GM12878 (cell line): Measurements from ENCODE around the gene ACAP1. TPM values are rescaled to one million over a fixed set of nuclear protein-coding genes. Genes with fewer than 3 reads are reported as not detected.

Experiments
- BACH1 ChIP-seq: fragments of 450-650 bp; IDR thresholded peaks from 2 replicates; pipeline ENCODE4 v1.6.1; 2017; ENCODE audit warnings: mild to moderate bottlenecking, borderline replicate concordance
- BCL11A ChIP-seq: IDR thresholded peaks from 2 replicates; pipeline ENCODE4 v1.6.1; 2011; ENCODE audit warnings: low read depth, low read length
- CHD1 ChIP-seq: IDR thresholded peaks from 2 replicates; pipeline ENCODE4 v1.6.1; 2012; ENCODE audit warnings: low read depth, low read length, improper control_type of control experiment
- CHD2 ChIP-seq: IDR thresholded peaks from 2 replicates; pipeline ENCODE4 v1.6.1; 2011; ENCODE audit warnings: low read depth, low read length, improper control_type of control experiment, borderline replicate concordance
- CHD4 ChIP-seq: fragments of 200-600 bp; sonication (generic); IDR thresholded peaks from 2 replicates; pipeline ENCODE4 v1.6.1; 2016; ENCODE audit warnings: mild to moderate bottlenecking
- CREB1 ChIP-seq: IDR thresholded peaks from 2 replicates; pipeline ENCODE4 v1.6.1; 2012; ENCODE audit warnings: low read depth, mild to moderate bottlenecking, inconsistent platforms
- CREM ChIP-seq: IDR thresholded peaks from 2 replicates; pipeline ENCODE4 v1.6.1; 2014; ENCODE audit warnings: antibody characterized with exemption, low read depth
- ESRRA ChIP-seq: IDR thresholded peaks from 2 replicates; pipeline ENCODE4 v1.6.1; 2012; ENCODE audit warnings: mild to moderate bottlenecking, low read length, improper control_type of control experiment
- FOS ChIP-seq: IDR thresholded peaks from 3 replicates; pipeline ENCODE4 v1.6.1; 2011; ENCODE audit warnings: borderline replicate concordance; ENCODE audit not compliant: insufficient read length; ENCODE audit errors: extremely low read depth
- IRF5 ChIP-seq: fragments of 450-650 bp; IDR thresholded peaks from 2 replicates; pipeline ENCODE4 v1.6.1; 2017; ENCODE audit warnings: borderline replicate concordance
- MTA3 ChIP-seq: IDR thresholded peaks from 2 replicates; pipeline ENCODE4 v1.6.1; 2012; ENCODE audit warnings: low read length, inconsistent platforms, borderline replicate concordance
- NFYB ChIP-seq: IDR thresholded peaks from 2 replicates; pipeline ENCODE4 v1.6.1; 2011; ENCODE audit warnings: low read depth, mild to moderate bottlenecking, low read length, improper control_type of control experiment, moderate library complexity; ENCODE audit not compliant: insufficient read depth
- POU2F2 ChIP-seq: IDR thresholded peaks from 3 replicates; pipeline ENCODE4 v1.6.1; 2011; ENCODE audit warnings: low read depth, mild to moderate bottlenecking, low read length, borderline replicate concordance
- RCOR1 ChIP-seq: conservative IDR thresholded peaks from 2 replicates; pipeline ENCODE4 v1.6.1; 2012; ENCODE audit warnings: low read depth, low read length, improper control_type of control experiment
- RELA ChIP-seq: fragments of 450-650 bp; IDR thresholded peaks from 2 replicates; pipeline ENCODE4 v1.8.0; 2014; ENCODE audit warnings: borderline replicate concordance; ENCODE audit not compliant: partially characterized antibody
- SMC3 ChIP-seq: IDR thresholded peaks from 2 replicates; pipeline ENCODE4 v1.6.1; 2011; ENCODE audit warnings: low read length, improper control_type of control experiment, borderline replicate concordance
- SRF ChIP-seq, 2 experiments: IDR thresholded peaks; 2 replicates each; pipeline ENCODE4 v1.6.1; 2011; ENCODE audit warnings: low read depth in 2 of 2, low read length in 2 of 2, mild to moderate bottlenecking in 1 of 2, moderate library complexity in 1 of 2
- SUZ12 ChIP-seq: fragments of 200-600 bp; sonication (generic); IDR thresholded peaks from one replicate; pipeline ENCODE4 v1.6.1; 2018; ENCODE audit warnings: antibody characterized with exemption, mild to moderate bottlenecking; ENCODE audit not compliant: unreplicated experiment
- YY1 ChIP-seq: IDR thresholded peaks from 2 replicates; pipeline ENCODE4 v1.6.1; 2011; ENCODE audit warnings: low read depth, mild to moderate bottlenecking, low read length
- ZZZ3 ChIP-seq: IDR thresholded peaks from 2 replicates; pipeline ENCODE4 v1.6.1; 2011; ENCODE audit warnings: low read depth; ENCODE audit not compliant: control insufficient read depth, insufficient read length
- polyA plus RNA-seq, 11 experiments: library from polyadenylated mRNA; depleted of rRNA in 4 of 11; unstranded in 6 of 11; stranded (reverse) in 5 of 11; fragments of >200 nt; fragmentation: Nextera tagmentation in 4 of 11; fragmentation: Illumina TruSeq in 1 of 11; extraction: Ambion mirVana in 4 of 11; extraction: Trizol in 1 of 11; gene quantifications; 1 replicate in 1 of 11; 2 replicates in 10 of 11; pipeline versions ENCODE4 v1.2.1 to v1.2.3, GENCODE V29; 2011 to 2016; ENCODE audit warnings: inconsistent platforms in 2 of 11, missing spikeins in 2 of 11, low read depth in 1 of 11
- total RNA-seq, 4 experiments: library from RNA; depleted of rRNA in 3 of 4; stranded (reverse); fragments of >200 nt in 3 of 4; fragmentation: Illumina TruSeq in 1 of 4; extraction: Trizol in 1 of 4; gene quantifications; 2 replicates each; pipeline versions ENCODE4 v1.2.1 to v1.2.3, GENCODE V29; 2013 to 2021
- TF ChIP-seq, protein P1 (sequence below): fragments of 450-650 bp; IDR thresholded peaks from 2 replicates; pipeline ENCODE4 v1.6.1; 2018; ENCODE audit warnings: borderline replicate concordance, mild to moderate bottlenecking; ENCODE audit not compliant: partially characterized antibody
- TF ChIP-seq, protein P2 (sequence below): fragments of 450-650 bp; IDR thresholded peaks from 2 replicates; pipeline ENCODE4 v1.6.1; 2017; ENCODE audit warnings: antibody characterized with exemption, mild to moderate bottlenecking, moderate library complexity
- TF ChIP-seq, protein P3 (sequence below): IDR thresholded peaks from 2 replicates; pipeline ENCODE4 v1.6.1; 2011; ENCODE audit warnings: low read depth, mild to moderate bottlenecking, low read length, moderate library complexity, borderline replicate concordance; ENCODE audit errors: extremely low read depth

Gene ACAP1
- total and polyA plus RNA-seq, 10 of the 15 experiments (the other 5 are each of a cell fraction or from before 2014, with no cell fraction given), result 5.7 to 245 (median 118) TPM

DNA sequence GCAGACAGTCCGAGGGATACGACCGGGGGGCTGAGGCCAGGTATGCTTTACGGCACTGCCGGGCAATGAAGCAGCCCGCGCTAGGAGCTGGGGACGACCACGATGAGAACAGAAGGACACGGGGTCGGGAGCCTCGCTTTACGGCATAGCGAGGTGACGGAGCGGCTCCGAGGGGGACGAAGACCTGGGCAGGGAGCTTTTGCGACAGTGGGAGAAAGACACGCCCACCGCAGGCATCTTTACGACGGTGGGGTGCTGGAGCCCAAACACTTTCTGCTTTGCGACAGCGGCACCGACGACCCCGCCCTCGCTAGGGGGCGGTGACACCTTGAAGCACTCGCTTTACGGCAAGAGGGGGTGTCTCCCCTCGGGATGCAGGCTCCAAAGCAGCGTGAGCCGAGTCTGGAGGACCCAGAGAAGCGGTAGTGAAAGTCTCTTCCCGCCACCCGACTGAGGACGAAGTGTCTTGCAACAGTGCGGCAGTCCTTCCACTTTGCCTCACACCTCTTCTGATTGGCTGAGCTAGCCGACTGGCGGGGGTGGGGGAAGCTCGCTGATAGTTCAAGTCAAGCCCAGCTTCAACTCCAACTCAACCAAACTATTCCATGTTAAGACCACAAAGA lies 6.8 kb upstream of the ACAP1 start (continued):
- TF ChIP-seq SMC3 (0 out of 2 replicates have a peak, but pooled peaks have one; percentile 8), IRF5 (no peak), CREB1 (no peak; the same call in 1 of the 2 replicates), BCL11A (no peak), CHD4 (no peak), SUZ12 (no peak), SRF (IDR thresholded peaks at IDR 0.05; ENCODE audit: low read depth in 2 of 2, low read length in 2 of 2) (no peak), ZZZ3 (no peak), ESRRA (no peak; the same call in 1 of the 2 replicates), NFYB (no peak; the same call in 1 of the 2 replicates), YY1 (no peak), MTA3 (no peak), CHD1 (no peak), RCOR1 (no peak), POU2F2 (no peak), BACH1 (no peak; the same call in 1 of the 2 replicates), CREM (peak; percentile 61; the same call in 1 of the 2 replicates), RELA (no peak), FOS (no peak), CHD2 (peak; percentile 35; the same call in 1 of the 2 replicates)
- TF ChIP-seq, protein P1, sequence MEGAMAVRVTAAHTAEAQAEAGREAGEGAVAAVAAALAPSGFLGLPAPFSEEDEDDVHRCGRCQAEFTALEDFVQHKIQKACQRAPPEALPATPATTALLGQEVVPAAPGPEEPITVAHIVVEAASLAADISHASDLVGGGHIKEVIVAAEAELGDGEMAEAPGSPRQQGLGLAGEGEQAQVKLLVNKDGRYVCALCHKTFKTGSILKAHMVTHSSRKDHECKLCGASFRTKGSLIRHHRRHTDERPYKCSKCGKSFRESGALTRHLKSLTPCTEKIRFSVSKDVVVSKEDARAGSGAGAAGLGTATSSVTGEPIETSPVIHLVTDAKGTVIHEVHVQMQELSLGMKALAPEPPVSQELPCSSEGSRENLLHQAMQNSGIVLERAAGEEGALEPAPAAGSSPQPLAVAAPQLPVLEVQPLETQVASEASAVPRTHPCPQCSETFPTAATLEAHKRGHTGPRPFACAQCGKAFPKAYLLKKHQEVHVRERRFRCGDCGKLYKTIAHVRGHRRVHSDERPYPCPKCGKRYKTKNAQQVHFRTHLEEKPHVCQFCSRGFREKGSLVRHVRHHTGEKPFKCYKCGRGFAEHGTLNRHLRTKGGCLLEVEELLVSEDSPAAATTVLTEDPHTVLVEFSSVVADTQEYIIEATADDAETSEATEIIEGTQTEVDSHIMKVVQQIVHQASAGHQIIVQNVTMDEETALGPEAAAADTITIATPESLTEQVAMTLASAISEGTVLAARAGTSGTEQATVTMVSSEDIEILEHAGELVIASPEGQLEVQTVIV, result peak; percentile 100
- TF ChIP-seq, protein P2, sequence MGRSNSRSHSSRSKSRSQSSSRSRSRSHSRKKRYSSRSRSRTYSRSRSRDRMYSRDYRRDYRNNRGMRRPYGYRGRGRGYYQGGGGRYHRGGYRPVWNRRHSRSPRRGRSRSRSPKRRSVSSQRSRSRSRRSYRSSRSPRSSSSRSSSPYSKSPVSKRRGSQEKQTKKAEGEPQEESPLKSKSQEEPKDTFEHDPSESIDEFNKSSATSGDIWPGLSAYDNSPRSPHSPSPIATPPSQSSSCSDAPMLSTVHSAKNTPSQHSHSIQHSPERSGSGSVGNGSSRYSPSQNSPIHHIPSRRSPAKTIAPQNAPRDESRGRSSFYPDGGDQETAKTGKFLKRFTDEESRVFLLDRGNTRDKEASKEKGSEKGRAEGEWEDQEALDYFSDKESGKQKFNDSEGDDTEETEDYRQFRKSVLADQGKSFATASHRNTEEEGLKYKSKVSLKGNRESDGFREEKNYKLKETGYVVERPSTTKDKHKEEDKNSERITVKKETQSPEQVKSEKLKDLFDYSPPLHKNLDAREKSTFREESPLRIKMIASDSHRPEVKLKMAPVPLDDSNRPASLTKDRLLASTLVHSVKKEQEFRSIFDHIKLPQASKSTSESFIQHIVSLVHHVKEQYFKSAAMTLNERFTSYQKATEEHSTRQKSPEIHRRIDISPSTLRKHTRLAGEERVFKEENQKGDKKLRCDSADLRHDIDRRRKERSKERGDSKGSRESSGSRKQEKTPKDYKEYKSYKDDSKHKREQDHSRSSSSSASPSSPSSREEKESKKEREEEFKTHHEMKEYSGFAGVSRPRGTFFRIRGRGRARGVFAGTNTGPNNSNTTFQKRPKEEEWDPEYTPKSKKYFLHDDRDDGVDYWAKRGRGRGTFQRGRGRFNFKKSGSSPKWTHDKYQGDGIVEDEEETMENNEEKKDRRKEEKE, result no peak
- TF ChIP-seq, protein P3, sequence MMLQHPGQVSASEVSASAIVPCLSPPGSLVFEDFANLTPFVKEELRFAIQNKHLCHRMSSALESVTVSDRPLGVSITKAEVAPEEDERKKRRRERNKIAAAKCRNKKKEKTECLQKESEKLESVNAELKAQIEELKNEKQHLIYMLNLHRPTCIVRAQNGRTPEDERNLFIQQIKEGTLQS, result peak; percentile 86
